Smooth muscle cell (in vitro differentiated cells): Measurements from ENCODE around the gene DSCAML1. TPM values are rescaled to one million over a fixed set of nuclear protein-coding genes. Genes with fewer than 3 reads are reported as not detected.

Source experiments
- DNase-seq: peaks from one replicate; lab custom pipeline; 2025; ENCODE audit not compliant: unreplicated experiment; lab: John Stamatoyannopoulos, UW
- H2AFZ ChIP-seq: fragments of 200-600 bp; sonication (generic); 2 replicates; pipeline ENCODE4 v1.6.0; 2016; ENCODE audit warnings: antibody characterized with exemption, low read depth, mild to moderate bottlenecking
- H3F3A ChIP-seq: fragments of 200-600 bp; sonication (generic); 2 replicates; pipeline ENCODE4 v1.6.0; 2017; ENCODE audit warnings: antibody characterized with exemption, low read depth
- H3K27ac ChIP-seq: fragments of 200-600 bp; sonication (generic); 2 replicates; pipeline ENCODE4 v1.5.1; 2016; ENCODE audit warnings: low read depth, mild to moderate bottlenecking
- H3K27me3 ChIP-seq: fragments of 200-600 bp; sonication (generic); 2 replicates; pipeline ENCODE4 v1.6.1; 2016; ENCODE audit warnings: low read depth, mild to moderate bottlenecking
- H3K36me3 ChIP-seq: fragments of 200-600 bp; sonication (generic); 2 replicates; pipeline ENCODE4 v1.5.1; 2016; ENCODE audit warnings: low read depth
- H3K4me1 ChIP-seq: fragments of 200-600 bp; sonication (generic); 2 replicates; pipeline ENCODE4 v1.5.1; 2016; ENCODE audit warnings: low read depth
- H3K4me2 ChIP-seq: fragments of 200-600 bp; sonication (generic); 2 replicates; pipeline ENCODE4 v1.6.0; 2016; ENCODE audit warnings: mild to moderate bottlenecking
- H3K4me3 ChIP-seq: fragments of 200-600 bp; sonication (generic); 2 replicates; pipeline ENCODE4 v1.5.1; 2016; ENCODE audit warnings: mild to moderate bottlenecking
- H3K79me2 ChIP-seq: fragments of 200-600 bp; sonication (generic); 2 replicates; pipeline ENCODE4 v1.6.0; 2016; ENCODE audit warnings: low read depth, mild to moderate bottlenecking
- H3K9ac ChIP-seq: fragments of 200-600 bp; sonication (generic); 2 replicates; pipeline ENCODE4 v1.6.0; 2016; ENCODE audit warnings: low read depth
- H3K9me3 ChIP-seq: fragments of 200-600 bp; sonication (generic); replicated peaks from 2 replicates; pipeline ENCODE4 v1.5.1; 2016; ENCODE audit warnings: low read depth
- H4K20me1 ChIP-seq: fragments of 200-600 bp; sonication (generic); 2 replicates; pipeline ENCODE4 v1.6.0; 2016; ENCODE audit warnings: low read depth
- WGBS: methylation state at CpG from one replicate; pipeline ENCODE4 v1.1.7; 2016; ENCODE audit warnings: low lambda C conversion rate; 5-methylcytosine and 5-hydroxymethylcytosine counted together
- polyA plus RNA-seq: library from polyadenylated mRNA; unstranded; fragments of >200 nt; fragmentation: Nextera tagmentation; extraction: Ambion mirVana; gene quantifications from 2 replicates; pipeline ENCODE4 v1.2.1, GENCODE V29; 2016
- total RNA-seq: library from RNA; depleted of rRNA; stranded (reverse); fragments of >200 nt; gene quantifications from 2 replicates; pipeline ENCODE4 v1.2.3, GENCODE V29; 2014
- TF ChIP-seq, protein P1 (sequence below): fragments of 200-600 bp; sonication (generic); IDR thresholded peaks from 2 replicates; pipeline ENCODE4 v1.5.1; 2017; ENCODE audit warnings: borderline replicate concordance, mild to moderate bottlenecking, antibody characterized with exemption; ENCODE audit not compliant: insufficient read depth, poor library complexity, severe bottlenecking

Gene DSCAML1
- total and polyA plus RNA-seq, 2 experiments from 2014 or later = 0.22 TPM; not detected in 1

DNA sequence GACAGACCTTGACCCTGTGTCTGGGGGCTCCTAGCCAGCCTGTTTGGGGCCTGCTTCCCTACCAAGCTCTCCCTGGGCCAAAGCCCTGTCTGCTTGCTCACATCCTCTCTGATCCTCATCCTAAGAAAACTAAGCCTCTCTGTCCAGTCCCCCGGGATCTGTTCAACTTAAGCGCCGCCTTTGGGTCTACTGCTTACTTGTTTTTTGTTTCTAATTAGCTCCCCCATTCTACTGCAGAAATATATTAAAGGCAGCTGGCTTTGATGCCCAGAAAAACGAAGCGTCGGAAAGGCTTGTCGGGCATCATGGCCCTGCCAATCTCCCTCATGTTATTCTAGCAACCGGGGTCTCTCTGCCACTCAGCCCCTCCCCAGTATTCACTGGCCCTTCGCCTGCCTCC lies 3.4 kb downstream of the DSCAML1 start:
- TF ChIP-seq, protein P1, sequence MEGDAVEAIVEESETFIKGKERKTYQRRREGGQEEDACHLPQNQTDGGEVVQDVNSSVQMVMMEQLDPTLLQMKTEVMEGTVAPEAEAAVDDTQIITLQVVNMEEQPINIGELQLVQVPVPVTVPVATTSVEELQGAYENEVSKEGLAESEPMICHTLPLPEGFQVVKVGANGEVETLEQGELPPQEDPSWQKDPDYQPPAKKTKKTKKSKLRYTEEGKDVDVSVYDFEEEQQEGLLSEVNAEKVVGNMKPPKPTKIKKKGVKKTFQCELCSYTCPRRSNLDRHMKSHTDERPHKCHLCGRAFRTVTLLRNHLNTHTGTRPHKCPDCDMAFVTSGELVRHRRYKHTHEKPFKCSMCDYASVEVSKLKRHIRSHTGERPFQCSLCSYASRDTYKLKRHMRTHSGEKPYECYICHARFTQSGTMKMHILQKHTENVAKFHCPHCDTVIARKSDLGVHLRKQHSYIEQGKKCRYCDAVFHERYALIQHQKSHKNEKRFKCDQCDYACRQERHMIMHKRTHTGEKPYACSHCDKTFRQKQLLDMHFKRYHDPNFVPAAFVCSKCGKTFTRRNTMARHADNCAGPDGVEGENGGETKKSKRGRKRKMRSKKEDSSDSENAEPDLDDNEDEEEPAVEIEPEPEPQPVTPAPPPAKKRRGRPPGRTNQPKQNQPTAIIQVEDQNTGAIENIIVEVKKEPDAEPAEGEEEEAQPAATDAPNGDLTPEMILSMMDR = no peak
- WGBS = 91% methylated on average over 9 of the region's 9 CpGs
- Histone ChIP-seq H3K36me3 (no peaks in the 10 kb centered on the region), H2AFZ (no peak overlapping the region), H3K9me3 (no peaks in the 10 kb centered on the region), H3K4me1 (peaks cover 12% of the 10 kb centered on the region), H3K4me3 (no peak overlapping the region), H3K9ac (no peak overlapping the region), H4K20me1 (no peaks in the 10 kb centered on the region), H3K4me2 (no peak overlapping the region), H3K27me3 (peaks cover 76% of the 10 kb centered on the region), H3K27ac (no peak overlapping the region), H3K79me2 (no peaks in the 10 kb centered on the region), H3F3A (no peaks in the 10 kb centered on the region)
- DNase-seq = no peak

DNA sequence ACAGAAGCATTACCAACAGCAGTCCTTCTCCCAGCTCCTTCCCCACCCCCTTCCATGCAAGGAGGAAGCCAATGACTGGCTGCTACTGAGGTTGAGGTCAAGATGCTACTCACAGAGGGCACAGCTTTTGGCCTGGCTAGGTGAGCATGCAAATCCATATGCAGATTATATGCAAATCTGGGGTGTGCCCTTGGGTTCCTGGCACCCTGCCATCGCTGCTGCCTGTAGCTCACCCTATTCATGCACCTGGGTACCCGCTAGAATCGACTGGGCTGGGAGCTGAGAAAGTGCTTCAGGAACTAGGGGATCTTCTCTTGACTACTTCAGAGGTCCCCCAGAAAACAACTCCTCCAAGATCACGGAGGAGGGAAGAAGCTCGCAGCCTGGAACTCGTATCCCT lies 4.0 kb downstream of the DSCAML1 start:
- no peak overlapping the region for H3K4me3 ChIP-seq
- H3K9me3 ChIP-seq = no peaks in the 10 kb centered on the region
- 83% methylated on average over 6 of the region's 6 CpGs for WGBS
- TF ChIP-seq, protein P1 = no peak
- H3K4me2 ChIP-seq = no peak overlapping the region
- no peak overlapping the region for H3K27ac ChIP-seq
- no peak overlapping the region for H3K9ac ChIP-seq
- DNase-seq = no peak
- H2AFZ ChIP-seq = no peak overlapping the region
- H3F3A ChIP-seq = no peaks in the 10 kb centered on the region
- H3K79me2 ChIP-seq = no peaks in the 10 kb centered on the region
- H4K20me1 ChIP-seq = no peaks in the 10 kb centered on the region
- peaks cover 70% of the 10 kb centered on the region for H3K27me3 ChIP-seq
- no peaks in the 10 kb centered on the region for H3K36me3 ChIP-seq
- H3K4me1 ChIP-seq = peaks cover 12% of the 10 kb centered on the region

DNA sequence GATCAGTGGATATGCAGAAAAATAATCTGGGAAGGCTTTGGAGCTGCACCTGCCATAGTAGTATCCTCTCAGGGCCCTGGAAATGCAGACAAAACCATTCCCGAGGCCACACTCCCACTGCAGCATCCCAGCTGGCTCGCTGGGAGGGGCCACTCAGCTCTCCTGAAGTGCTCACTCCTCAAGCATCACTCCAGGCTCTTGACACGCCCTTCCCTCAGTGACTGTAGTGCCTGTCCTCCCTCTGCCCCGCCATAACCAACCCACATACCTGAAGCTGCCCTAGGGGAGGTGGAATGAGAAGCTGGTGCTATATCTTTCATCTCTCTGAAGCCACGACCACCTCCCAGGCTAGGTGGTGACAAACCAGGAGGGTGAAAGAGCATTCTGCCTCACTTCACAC lies 4.8 kb downstream of the DSCAML1 start:
- Histone ChIP-seq H3K9me3 (no peaks in the 10 kb centered on the region), H3K27ac (no peak overlapping the region), H3K36me3 (no peaks in the 10 kb centered on the region), H3K4me1 (peaks cover 12% of the 10 kb centered on the region), H3K79me2 (no peaks in the 10 kb centered on the region), H2AFZ (no peak overlapping the region), H4K20me1 (no peaks in the 10 kb centered on the region), H3K27me3 (peaks cover 63% of the 10 kb centered on the region), H3F3A (no peaks in the 10 kb centered on the region), H3K4me3 (no peak overlapping the region), H3K9ac (no peak overlapping the region), H3K4me2 (no peak overlapping the region)
- no peak for DNase-seq
- TF ChIP-seq, protein P1 = no peak
- WGBS = 87% methylated on average over 5 of the region's 5 CpGs

DNA sequence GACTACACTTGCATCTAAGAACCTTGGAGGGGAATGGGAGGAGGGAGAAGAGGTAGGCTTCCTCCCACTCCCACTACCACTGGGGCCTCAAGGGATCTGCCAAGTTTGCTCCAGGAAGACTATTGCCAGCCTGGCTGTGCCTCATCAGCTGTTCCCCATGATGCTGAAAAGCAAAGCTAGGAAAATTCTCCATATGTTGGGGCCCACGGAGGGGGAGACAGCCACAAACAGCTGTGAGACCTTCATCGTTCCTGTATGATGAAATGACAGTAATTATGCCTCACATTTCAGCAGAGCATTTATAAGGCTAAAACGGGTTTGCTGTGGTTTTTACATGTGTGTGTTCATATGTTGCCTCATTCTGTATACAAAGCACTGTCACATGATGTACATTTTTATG lies 6.7 kb downstream of the DSCAML1 start:
- DNase-seq = no peak
- Histone ChIP-seq H3K4me3 (no peak overlapping the region), H3K4me1 (no peaks in the 10 kb centered on the region), H3K9me3 (no peaks in the 10 kb centered on the region), H3F3A (no peaks in the 10 kb centered on the region), H3K79me2 (no peaks in the 10 kb centered on the region), H3K27ac (no peak overlapping the region), H2AFZ (no peak overlapping the region), H3K36me3 (no peaks in the 10 kb centered on the region), H4K20me1 (no peaks in the 10 kb centered on the region), H3K4me2 (no peak overlapping the region), H3K27me3 (peaks cover 52% of the 10 kb centered on the region), H3K9ac (no peak overlapping the region)
- 74% methylated on average over 3 of the region's 3 CpGs for WGBS
- TF ChIP-seq, protein P1 = no peak
